Stimulated activated CD4-positive, alpha-beta T cell treated with anti-CD3 and anti-CD28 coated beads, Interleukin-15, amount 100 ng/mL, for 48 hours (primary cell): Measurements from ENCODE around the gene GORASP1.

Source experiments
- DNase-seq, 2 donors: peaks; one replicate each; pipeline ENCODE4 v3.0.0-alpha.2; 2020; ENCODE audit warnings: low read depth in 2 of 2

GORASP1 gene

GRCh38 chr3:39141171-39141995, 34.0 kb upstream of the GORASP1 start:
- DNase-seq: no peak

GRCh38 chr3:39140341-39140971, 33.0 kb upstream of the GORASP1 start:
- DNase-seq: no peak

DNA sequence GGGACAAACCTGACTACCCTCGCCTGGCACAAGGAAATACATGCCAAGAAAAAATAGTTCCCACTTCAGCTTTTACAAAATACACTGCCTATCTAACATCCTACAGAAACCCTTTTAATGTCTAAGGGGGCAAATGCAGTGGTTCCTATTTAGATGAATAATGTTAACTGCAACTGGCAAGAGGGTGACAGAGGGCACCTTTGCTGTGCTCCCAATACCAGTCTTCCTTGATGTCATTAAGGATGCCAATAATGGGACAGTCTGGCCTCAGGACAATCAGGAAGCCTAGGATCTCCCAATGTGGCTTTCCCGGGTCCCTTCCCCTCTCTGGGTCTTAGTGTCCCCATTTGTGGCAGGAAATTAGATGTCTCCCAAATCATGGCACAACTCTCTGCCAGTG, 32.0 kb upstream of the GORASP1 start:
- no peak for DNase-seq

GRCh38 chr3:39138804-39139415, 31.5 kb upstream of the GORASP1 start:
- DNase-seq: no peak

- no peak for DNase-seq
These were observed 30.8 kb upstream of the GORASP1 start for GRCh38 chr3:39137991-39138803.

DNA sequence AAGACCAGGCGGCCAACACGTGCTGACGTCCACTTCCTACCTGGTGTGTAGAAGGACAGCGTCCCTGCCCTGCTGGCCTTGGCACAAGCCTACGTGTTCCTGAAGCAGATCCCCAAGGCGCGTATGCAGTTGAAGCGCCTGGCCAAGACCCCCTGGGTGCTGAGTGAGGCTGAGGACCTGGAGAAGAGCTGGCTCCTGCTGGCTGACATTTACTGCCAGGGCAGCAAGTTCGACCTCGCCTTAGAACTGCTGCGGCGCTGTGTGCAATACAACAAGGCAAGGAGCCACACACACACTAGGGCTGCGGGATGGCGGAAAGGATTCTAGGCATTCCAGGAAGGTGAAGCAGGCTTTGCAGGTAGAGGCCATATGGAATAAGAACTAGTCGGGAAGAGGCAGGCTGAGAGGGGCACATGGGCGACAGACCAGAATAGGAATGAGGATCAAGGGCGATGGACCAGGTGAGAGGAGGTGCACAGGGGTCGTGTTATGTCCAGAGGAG, 30.1 kb upstream of the GORASP1 start:
- DNase-seq: no peak

- no peak for DNase-seq
These were observed 29.4 kb upstream of the GORASP1 start for GRCh38 chr3:39136533-39137434.

DNA sequence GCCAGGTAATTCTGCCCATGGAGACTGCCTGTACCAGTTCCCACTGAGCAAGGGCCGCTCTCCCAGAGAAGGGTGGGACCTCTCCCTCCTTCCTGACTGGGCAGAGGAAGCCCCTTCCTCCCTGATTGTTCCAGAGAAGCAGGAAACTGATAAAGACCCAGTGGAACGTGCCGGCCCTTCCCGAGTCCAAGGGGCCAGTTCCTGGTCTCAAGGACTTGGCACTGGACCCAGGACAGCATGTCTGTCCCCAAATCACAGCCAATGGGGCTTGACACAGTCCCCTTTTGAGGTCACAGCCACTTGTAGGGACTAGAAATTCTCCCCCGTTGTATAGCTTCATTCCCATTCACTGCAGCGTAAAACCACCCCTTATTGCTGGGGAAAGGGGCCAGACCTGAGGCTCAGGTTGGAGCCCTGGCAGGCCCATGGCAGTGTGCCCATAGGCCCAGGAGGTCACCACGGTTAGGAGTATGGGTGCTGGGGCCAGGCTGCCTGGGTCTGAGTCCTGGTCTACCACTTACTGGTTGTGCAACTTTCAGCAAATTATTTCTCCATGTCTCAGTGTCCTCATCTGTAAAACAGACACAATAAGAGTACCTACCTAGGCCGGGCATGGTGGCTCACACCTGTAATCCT, 27.9 kb upstream of the GORASP1 start:
- no peak for DNase-seq

DNA sequence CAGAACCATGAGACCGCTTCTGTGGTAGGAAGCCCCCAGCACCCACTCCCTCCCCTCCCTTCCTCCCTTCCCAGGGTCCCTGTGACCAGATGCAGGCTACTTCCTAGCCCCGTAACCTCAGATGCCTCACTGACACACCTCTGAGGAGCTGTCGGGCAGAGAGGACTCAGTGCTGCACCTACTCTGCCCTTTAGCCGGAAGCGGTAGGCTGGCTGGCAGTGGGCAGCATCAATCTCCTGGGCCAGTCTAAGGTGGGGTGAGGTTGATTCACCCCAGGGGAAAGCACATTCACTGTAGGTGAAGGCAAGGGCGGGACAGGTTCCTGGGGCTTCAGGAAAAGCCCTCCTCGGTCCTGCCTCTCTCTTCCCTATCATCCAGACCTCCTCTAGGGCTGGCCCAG, 26.9 kb upstream of the GORASP1 start:
- no peak for DNase-seq

DNA sequence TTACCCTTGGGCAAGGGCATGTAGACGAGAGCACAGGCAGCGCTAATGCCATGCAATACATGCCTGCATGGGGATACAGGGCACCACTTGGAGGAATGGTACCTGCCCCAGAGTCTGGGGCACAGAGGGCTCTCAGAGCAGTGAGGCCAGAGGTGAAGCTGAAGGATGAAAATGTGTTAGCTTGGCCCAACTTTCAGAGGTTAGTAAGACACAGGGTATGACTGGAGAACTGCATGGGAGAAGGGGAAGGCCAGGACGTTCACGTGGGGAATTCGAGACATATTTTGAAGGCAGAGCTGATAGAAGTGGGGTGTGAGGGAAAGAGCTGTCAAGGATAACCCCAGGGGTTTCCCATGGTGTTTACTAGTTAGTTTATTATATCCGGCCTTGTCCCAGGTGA, 26.4 kb upstream of the GORASP1 start:
- no peak for DNase-seq

- DNase-seq: no peak
These were observed 25.7 kb upstream of the GORASP1 start for GRCh38 chr3:39133093-39133490.

GRCh38 chr3:39132096-39133092, 25.0 kb upstream of the GORASP1 start:
- DNase-seq: no peak

DNA sequence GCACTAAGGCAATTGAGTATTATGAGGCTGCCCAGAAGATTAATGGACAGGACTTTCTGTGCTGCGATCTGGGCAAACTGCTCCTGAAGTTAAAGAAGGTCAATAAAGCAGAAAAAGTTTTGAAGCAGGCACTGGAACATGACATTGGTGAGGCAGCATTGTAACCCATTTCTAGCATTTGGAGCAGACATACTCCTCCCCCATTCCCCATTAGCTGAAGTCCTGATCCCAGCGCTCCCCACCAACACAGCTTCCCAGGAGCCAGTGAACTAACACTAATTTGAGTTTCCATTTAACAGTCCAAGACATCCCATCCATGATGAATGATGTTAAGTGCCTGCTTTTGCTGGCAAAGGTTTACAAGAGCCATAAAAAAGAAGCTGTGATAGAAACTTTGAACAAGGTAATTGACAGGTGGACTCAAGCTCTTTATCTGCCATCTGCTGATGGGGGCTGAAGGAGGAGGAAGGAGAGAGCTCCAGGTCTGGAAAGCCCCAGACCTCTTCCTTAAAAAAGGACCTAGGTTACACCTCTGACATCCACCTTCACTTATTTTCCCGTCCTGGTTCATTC, 23.4 kb upstream of the GORASP1 start:
- DNase-seq: no peak

- DNase-seq: no peak
These were observed 22.6 kb upstream of the GORASP1 start for GRCh38 chr3:39130026-39130425.

GRCh38 chr3:39128951-39129350, 21.5 kb upstream of the GORASP1 start:
- no peak for DNase-seq

DNA sequence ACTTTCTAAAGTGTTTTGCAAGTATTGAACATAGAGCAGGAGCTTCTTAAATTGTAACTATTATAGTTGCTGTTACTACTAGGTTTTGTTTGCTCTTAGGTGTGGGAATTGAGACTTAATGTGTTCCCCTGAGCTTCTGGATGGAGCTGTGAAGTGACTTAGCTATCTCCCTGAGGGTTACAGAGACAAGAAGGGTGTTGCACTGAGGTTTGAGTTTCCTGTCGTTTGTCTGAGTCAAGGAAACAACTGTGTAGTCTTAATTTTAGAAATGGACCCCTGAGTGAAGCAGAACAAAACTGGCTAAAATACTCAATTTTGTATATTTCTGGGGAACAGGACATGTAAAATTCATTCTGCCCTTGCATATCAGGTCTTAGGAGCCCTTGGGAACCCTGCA, 20.5 kb upstream of the GORASP1 start:
- no peak for DNase-seq

DNA sequence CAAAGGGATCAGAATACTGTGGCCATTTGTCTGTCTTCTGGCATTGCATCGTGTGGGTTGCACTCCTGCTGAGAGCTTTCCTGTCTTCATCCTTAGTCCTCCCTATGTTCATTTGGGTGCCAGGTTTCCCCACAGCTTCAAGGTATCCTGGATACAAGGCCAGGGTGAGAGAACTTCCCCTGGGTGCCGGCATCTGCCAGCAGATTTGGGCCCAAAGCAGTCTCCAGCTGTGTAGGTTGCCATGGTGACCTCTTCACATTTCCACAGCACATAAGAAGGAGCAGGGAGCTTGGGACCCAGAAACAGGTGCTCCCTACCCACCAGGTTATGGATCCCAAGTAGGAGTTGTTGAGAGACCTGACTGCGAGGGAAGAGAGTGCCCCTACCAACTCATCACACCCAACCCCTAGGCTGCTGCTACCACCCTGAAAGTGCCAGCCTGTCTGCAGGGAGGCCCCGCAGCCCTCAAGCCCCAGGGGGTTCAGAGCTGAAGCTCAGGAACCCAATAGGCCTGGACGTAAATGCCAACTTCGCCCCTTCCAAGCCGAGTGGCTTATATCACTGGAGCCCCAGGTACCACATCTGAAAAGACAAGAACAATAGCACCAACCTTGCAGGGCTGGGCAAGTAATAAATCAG, 20.0 kb upstream of the GORASP1 start:
- DNase-seq: no peak

DNA sequence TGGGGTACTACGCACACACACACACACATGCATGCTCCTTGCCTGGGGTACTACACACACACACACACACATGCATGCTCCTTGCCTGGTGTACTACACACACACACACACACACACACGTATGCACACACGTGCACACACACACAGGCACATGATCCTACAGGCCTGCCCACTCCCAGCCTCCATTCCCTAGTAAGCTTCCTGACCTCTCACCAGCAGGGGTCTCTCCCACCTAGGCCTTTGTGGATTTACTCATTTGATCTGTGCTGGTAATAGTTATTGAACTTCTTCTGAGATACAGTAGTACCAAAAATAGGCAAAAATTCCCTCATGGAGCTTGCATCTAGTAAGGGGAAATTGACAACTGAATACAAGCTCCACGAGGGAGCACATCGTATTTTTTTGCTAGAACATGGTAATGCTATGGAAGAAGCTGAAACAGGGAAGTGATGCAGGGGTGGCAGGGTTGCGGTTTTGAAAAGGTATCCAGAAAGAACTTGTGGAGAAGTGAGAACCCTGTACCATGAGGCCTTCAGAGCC, 19.2 kb upstream of the GORASP1 start:
- no peak for DNase-seq
